Neural cell (in vitro differentiated cells): ENCODE measurements around the gene FGF14. TPM values are rescaled to one million over a fixed set of nuclear protein-coding genes. Genes with fewer than 3 reads are reported as not detected.

Experiments used
- H2AFZ ChIP-seq: fragments of 200-600, 300-800 bp; sonication (generic), shearing (Covaris generic); 2 replicates; pipeline ENCODE4 v1.6.0; 2014; ENCODE audit warnings: low read depth, mild to moderate bottlenecking, antibody characterized with exemption, low read length, moderate library complexity
- H3F3A ChIP-seq: fragments of 200-600 bp; shearing (Covaris generic); 2 replicates; pipeline ENCODE4 v1.6.1; 2016; ENCODE audit warnings: mild to moderate bottlenecking, moderate library complexity, mixed read lengths, antibody characterized with exemption, low read length; ENCODE audit not compliant: insufficient read depth, poor library complexity, severe bottlenecking
- H3K27ac ChIP-seq: fragments of 200-600, 300-800 bp; sonication (generic), shearing (Covaris generic); 2 replicates; pipeline ENCODE4 v1.5.1; 2014; ENCODE audit warnings: mild to moderate bottlenecking, low read length, moderate library complexity
- H3K27me3 ChIP-seq: fragments of 300-800, 200-600 bp; sonication (generic), shearing (Covaris generic); 2 replicates; pipeline ENCODE4 v1.6.0; 2014; ENCODE audit warnings: mild to moderate bottlenecking, low read depth, low read length, moderate library complexity; ENCODE audit not compliant: insufficient read depth
- H3K36me3 ChIP-seq: fragments of 300-800, 200-600 bp; sonication (generic), shearing (Covaris generic); 2 replicates; pipeline ENCODE4 v1.5.1; 2014; ENCODE audit warnings: mild to moderate bottlenecking, antibody characterized with exemption, low read length, moderate library complexity; ENCODE audit not compliant: insufficient read depth
- H3K4me2 ChIP-seq: fragments of 300-800, 200-600 bp; sonication (generic), shearing (Covaris generic); 2 replicates; pipeline ENCODE4 v1.6.0; 2014; ENCODE audit warnings: mild to moderate bottlenecking, low read length
- H3K4me3 ChIP-seq: fragments of 300-800, 200-600 bp; sonication (generic), shearing (Covaris generic); 2 replicates; pipeline ENCODE4 v1.5.1; 2014; ENCODE audit warnings: mild to moderate bottlenecking, low read length, moderate library complexity
- H3K79me2 ChIP-seq: fragments of 200-600 bp; shearing (Covaris generic); replicated peaks from 2 replicates; pipeline ENCODE4 v1.6.0; 2014; ENCODE audit warnings: mild to moderate bottlenecking, low read length, moderate library complexity; ENCODE audit not compliant: insufficient read depth
- H3K9ac ChIP-seq: fragments of 300-800, 200-600 bp; sonication (generic), shearing (Covaris generic); 2 replicates; pipeline ENCODE4 v1.6.1; 2016; ENCODE audit warnings: mild to moderate bottlenecking, low read length, mixed read lengths
- H3K9me2 ChIP-seq: fragments of 200-600 bp; shearing (Covaris generic); 2 replicates; pipeline ENCODE4 v1.6.1; 2016; ENCODE audit warnings: mild to moderate bottlenecking, low read length, mixed read lengths; ENCODE audit not compliant: insufficient read depth
- H3K9me3 ChIP-seq: fragments of 200-600, 300-800 bp; sonication (generic), shearing (Covaris generic); 2 replicates; pipeline ENCODE4 v1.6.1; 2016; ENCODE audit warnings: mild to moderate bottlenecking, mixed run types, low read length, moderate library complexity, mixed read lengths
- H4K20me1 ChIP-seq: fragments of 200-600 bp; shearing (Covaris generic); 2 replicates; pipeline ENCODE4 v1.6.1; 2016; ENCODE audit warnings: mild to moderate bottlenecking, mixed run types; ENCODE audit not compliant: insufficient read depth
- CTCF ChIP-seq: fragments of 450-650 bp; IDR thresholded peaks from 2 replicates; pipeline ENCODE4 v1.5.1; 2014; ENCODE audit warnings: antibody characterized with exemption, mild to moderate bottlenecking, moderate library complexity; ENCODE audit not compliant: poor library complexity, severe bottlenecking
- EP300 ChIP-seq: fragments of 450-650 bp; conservative IDR thresholded peaks from 2 replicates; pipeline ENCODE4 v1.6.1; 2014; ENCODE audit warnings: antibody characterized with exemption, mild to moderate bottlenecking, moderate library complexity; ENCODE audit not compliant: poor library complexity, severe bottlenecking
- EZH2 ChIP-seq: fragments of 200-600, 300-800 bp; shearing (Covaris generic), sonication (generic); IDR thresholded peaks from 2 replicates; pipeline ENCODE4 v1.6.1; 2014; ENCODE audit warnings: antibody characterized with exemption, low read length, borderline replicate concordance, mild to moderate bottlenecking; ENCODE audit not compliant: insufficient read depth, poor library complexity, severe bottlenecking
- MXI1 ChIP-seq: fragments of 450-650 bp; conservative IDR thresholded peaks from 2 replicates; pipeline ENCODE4 v1.6.1; 2014; ENCODE audit warnings: antibody characterized with exemption, mild to moderate bottlenecking; ENCODE audit not compliant: poor library complexity, severe bottlenecking
- POLR2AphosphoS5 ChIP-seq: IDR thresholded peaks from 2 replicates; pipeline ENCODE4 v1.6.1; 2012
- RAD21 ChIP-seq: fragments of 450-650 bp; conservative IDR thresholded peaks from 2 replicates; pipeline ENCODE4 v1.6.1; 2014; ENCODE audit warnings: antibody characterized with exemption, mild to moderate bottlenecking, moderate library complexity
- TAF1 ChIP-seq: IDR thresholded peaks from 2 replicates; pipeline ENCODE4 v1.6.1; 2012; ENCODE audit warnings: low read depth
- polyA plus RNA-seq: library from polyadenylated mRNA; depleted of rRNA; stranded (reverse); fragments of >200 nt; gene quantifications from 2 replicates; pipeline ENCODE4 v1.2.3, GENCODE V29; 2014
- TF ChIP-seq, protein P1 (sequence below): IDR thresholded peaks from 2 replicates; pipeline ENCODE4 v1.6.1; 2012; ENCODE audit warnings: borderline replicate concordance

The FGF14 gene
- polyA plus RNA-seq, 1 donor from 2014 or later = 36.4 TPM

GRCh38 chr13:102309110-102309509 is 92.7 kb downstream of the FGF14 start:
- no peak for TF ChIP-seq POLR2AphosphoS5
- Histone ChIP-seq H3K27ac (no peak overlapping the region), H3K36me3 (no peaks in the 10 kb centered on the region), H3K9me3 (no peaks in the 10 kb centered on the region), H2AFZ (no peak overlapping the region), H3K9me2 (no peaks in the 10 kb centered on the region), H3K4me2 (no peak overlapping the region), H3K79me2 (no peaks in the 10 kb centered on the region), H3K4me3 (no peak overlapping the region), H3K9ac (no peak overlapping the region), H3K27me3 (no peaks in the 10 kb centered on the region), H3F3A (no peaks in the 10 kb centered on the region), H4K20me1 (no peaks in the 10 kb centered on the region)

DNA sequence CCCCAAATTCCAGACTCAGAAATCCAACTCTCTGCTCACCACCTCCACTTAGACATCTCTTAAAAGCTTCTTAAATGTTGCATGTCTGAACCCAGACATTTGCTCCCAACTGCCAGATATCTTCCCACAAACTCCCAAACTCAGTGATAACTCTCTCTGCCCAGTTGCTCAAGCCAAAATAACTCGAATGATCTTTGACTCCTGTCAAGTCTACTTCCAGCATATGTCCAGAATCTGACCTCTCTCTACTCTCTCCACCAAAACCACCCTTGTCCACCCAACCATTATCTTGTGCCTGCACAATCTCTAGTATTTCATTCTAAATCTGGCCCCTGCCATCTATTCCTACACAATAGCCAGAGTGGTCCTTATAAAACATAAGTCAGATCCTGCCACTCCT is 99.3 kb downstream of the FGF14 start:
- TF ChIP-seq CTCF = no peak
- no peaks in the 10 kb centered on the region for H3F3A ChIP-seq
- H3K9ac ChIP-seq = no peak overlapping the region
- no peak overlapping the region for H3K27ac ChIP-seq
- no peaks in the 10 kb centered on the region for H4K20me1 ChIP-seq
- H3K9me2 ChIP-seq = no peaks in the 10 kb centered on the region
- no peaks in the 10 kb centered on the region for H3K36me3 ChIP-seq
- H3K9me3 ChIP-seq = no peaks in the 10 kb centered on the region
- H2AFZ ChIP-seq = no peak overlapping the region
- H3K27me3 ChIP-seq = no peaks in the 10 kb centered on the region
- H3K4me3 ChIP-seq = no peak overlapping the region
- H3K4me2 ChIP-seq = no peak overlapping the region
- H3K79me2 ChIP-seq = no peaks in the 10 kb centered on the region

- Histone ChIP-seq H3K9ac (no peak overlapping the region), H4K20me1 (no peaks in the 10 kb centered on the region), H3K27me3 (no peaks in the 10 kb centered on the region), H3K79me2 (no peaks in the 10 kb centered on the region), H3F3A (no peaks in the 10 kb centered on the region), H2AFZ (no peak overlapping the region), H3K4me2 (no peak overlapping the region), H3K27ac (no peak overlapping the region), H3K4me3 (no peak overlapping the region), H3K9me2 (no peaks in the 10 kb centered on the region), H3K36me3 (no peaks in the 10 kb centered on the region), H3K9me3 (no peaks in the 10 kb centered on the region)
- TF ChIP-seq EZH2 (no peak), EP300 (no peak), TAF1 (no peak), RAD21 (no peak), MXI1 (no peak)
- TF ChIP-seq, protein P1, sequence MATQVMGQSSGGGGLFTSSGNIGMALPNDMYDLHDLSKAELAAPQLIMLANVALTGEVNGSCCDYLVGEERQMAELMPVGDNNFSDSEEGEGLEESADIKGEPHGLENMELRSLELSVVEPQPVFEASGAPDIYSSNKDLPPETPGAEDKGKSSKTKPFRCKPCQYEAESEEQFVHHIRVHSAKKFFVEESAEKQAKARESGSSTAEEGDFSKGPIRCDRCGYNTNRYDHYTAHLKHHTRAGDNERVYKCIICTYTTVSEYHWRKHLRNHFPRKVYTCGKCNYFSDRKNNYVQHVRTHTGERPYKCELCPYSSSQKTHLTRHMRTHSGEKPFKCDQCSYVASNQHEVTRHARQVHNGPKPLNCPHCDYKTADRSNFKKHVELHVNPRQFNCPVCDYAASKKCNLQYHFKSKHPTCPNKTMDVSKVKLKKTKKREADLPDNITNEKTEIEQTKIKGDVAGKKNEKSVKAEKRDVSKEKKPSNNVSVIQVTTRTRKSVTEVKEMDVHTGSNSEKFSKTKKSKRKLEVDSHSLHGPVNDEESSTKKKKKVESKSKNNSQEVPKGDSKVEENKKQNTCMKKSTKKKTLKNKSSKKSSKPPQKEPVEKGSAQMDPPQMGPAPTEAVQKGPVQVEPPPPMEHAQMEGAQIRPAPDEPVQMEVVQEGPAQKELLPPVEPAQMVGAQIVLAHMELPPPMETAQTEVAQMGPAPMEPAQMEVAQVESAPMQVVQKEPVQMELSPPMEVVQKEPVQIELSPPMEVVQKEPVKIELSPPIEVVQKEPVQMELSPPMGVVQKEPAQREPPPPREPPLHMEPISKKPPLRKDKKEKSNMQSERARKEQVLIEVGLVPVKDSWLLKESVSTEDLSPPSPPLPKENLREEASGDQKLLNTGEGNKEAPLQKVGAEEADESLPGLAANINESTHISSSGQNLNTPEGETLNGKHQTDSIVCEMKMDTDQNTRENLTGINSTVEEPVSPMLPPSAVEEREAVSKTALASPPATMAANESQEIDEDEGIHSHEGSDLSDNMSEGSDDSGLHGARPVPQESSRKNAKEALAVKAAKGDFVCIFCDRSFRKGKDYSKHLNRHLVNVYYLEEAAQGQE = no peak
Observed at GRCh38 chr13:102300379-102300778, 101.5 kb downstream of the FGF14 start.
